Erythroblast (primary cell): Measurements from ENCODE around the gene TMEM17.

Experiments used
- DNase-seq, 2 experiments: peaks; one replicate each; lab custom pipeline; 2025; lab: John Stamatoyannopoulos, UW
- GATA1 ChIP-seq: IDR thresholded peaks from 2 replicates; pipeline ENCODE4 v1.6.1; 2011; ENCODE audit warnings: low read depth, mild to moderate bottlenecking, control low read depth, low read length, moderate library complexity
- POLR2A ChIP-seq: IDR thresholded peaks from 2 replicates; pipeline ENCODE4 v1.6.1; 2011; ENCODE audit warnings: mild to moderate bottlenecking, low read length

The TMEM17 gene

DNA sequence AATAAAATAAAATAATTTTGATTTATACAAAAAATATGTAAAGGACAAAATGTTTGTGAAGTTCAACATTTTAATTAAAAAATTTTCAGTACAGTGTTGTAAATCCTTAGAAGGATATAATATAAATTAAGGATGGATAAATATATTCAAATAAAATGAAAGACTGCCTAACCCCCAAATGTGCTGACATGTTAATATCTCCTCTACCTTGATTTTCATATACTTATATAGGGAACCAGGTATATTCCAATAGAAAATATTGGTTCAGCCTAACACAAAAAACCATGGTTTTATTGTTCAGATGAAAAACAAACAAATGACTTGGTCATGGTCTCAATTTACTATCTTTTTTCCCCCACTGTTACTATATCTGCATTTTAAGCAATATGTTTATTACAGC, 7.3 kb downstream of the TMEM17 start:
- no peak for TF ChIP-seq GATA1
- TF ChIP-seq POLR2A, result no peak
- no peak for DNase-seq

DNA sequence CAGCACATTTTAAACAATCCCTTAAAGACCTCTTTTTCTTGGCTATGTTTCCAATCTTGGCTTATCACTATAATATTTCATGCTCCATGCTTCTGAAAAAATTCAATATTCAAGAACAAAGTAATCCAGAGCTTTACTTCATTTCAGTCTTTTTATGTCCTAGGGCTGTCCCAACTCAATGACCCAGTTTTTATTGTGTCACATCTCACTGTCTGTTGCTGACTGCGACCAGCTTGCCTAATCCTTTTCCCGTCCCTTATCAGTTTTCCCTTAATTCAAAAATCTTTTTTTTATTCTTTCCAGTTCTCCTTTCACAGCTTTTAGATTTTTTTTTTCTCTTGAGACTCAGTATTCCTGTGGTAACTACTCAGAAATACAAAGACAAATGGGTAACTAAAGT, 10.2 kb downstream of the TMEM17 start:
- no peak for TF ChIP-seq GATA1
- TF ChIP-seq POLR2A, result no peak
- no peak for DNase-seq

- TF ChIP-seq POLR2A (no peak), GATA1 (no peak)
Measured at GRCh38 chr2:62492048-62492447, 13.9 kb downstream of the TMEM17 start.

GRCh38 chr2:62489702-62490101, 16.3 kb downstream of the TMEM17 start:
- TF ChIP-seq POLR2A (no peak), GATA1 (no peak)
- no peak for DNase-seq

More at GRCh38 chr2:62492048-62492447, 13.9 kb downstream of the TMEM17 start:
- DNase-seq, result no peak

DNA sequence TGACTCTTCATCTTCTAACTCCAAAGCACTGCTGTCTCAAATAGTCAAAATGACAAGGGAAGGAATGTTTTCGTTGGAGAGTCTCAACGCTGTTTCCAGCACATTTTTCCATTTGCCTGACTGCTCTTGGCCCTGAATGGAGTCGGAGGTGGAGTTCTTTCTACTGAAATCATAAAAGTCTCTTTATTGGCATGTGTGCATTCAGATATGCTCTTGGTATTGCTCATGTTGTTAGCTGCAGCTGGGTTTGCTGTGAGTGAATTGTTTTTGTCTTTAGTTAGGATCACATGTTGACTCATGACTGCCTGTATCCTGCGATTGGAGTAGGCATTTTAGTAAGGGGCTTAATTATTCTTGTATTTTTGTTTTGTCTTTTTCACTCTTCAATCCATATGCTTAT, 16.8 kb downstream of the TMEM17 start:
- TF ChIP-seq GATA1, result no peak
- no peak for TF ChIP-seq POLR2A
- no peak for DNase-seq

- TF ChIP-seq POLR2A (no peak), GATA1 (no peak)
- DNase-seq, result no peak
Measured at GRCh38 chr2:62486439-62486765, 19.6 kb downstream of the TMEM17 start.

GRCh38 chr2:62485761-62486438, 20.1 kb downstream of the TMEM17 start:
- no peak for TF ChIP-seq GATA1
- no peak for TF ChIP-seq POLR2A
- DNase-seq, result no peak

GRCh38 chr2:62482558-62483352, 23.2 kb downstream of the TMEM17 start:
- no peak for DNase-seq
- no peak for TF ChIP-seq GATA1
- TF ChIP-seq POLR2A, result no peak

GRCh38 chr2:62479917-62480316, 26.1 kb downstream of the TMEM17 start:
- no peak for DNase-seq
- TF ChIP-seq POLR2A (no peak), GATA1 (no peak)

DNA sequence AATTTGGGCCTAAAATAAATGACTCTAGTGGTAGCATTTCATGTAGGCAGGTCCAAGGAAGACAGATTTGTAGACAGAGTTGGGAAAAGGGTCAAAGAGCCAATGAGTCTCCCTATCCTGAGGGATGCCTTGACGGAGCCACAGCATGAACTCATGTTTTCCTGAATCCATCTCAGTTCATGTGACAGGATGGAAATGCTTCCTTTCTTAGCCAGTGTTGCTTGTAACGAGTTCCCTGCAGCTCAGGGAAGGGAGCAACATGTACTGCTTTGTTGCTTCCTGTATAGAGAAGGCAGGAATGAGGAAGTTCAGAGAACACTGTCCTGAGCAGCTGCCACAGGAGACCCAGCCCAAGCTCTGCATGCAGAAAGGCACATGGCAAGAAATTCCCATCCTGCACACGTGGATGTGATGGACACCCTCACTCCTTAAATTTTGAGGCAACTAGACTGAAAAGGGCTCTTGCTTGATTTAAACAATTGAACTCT, 27.9 kb downstream of the TMEM17 start:
- no peak for TF ChIP-seq POLR2A
- TF ChIP-seq GATA1, result no peak
- no peak for DNase-seq

DNA sequence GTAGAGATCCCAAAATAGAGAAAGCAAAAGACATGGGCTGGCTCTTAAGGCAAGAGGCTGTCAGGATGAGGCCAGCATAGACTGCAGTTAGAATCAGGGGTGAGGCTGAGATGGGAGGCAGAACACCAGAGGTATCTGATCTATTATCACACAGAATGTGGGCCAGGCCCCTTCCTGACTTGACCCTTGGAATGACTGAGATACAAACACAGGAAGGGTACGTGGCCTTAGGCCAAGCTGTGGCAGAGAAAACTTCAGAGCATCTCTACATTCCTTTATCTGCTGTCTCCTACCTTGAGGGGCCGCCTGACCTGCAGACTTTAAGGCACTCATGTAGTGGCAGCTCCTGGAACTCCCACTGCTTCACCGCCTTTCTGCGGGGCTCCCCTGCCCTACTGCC, 28.4 kb downstream of the TMEM17 start:
- TF ChIP-seq POLR2A (no peak), GATA1 (no peak)
- DNase-seq, result no peak

- DNase-seq, result no peak
- TF ChIP-seq GATA1 (no peak), POLR2A (no peak)
Measured at GRCh38 chr2:62475172-62476011, 30.6 kb downstream of the TMEM17 start.

- DNase-seq, result no peak
- TF ChIP-seq POLR2A, result no peak
- TF ChIP-seq GATA1, result no peak
Measured at GRCh38 chr2:62474176-62474575, 31.8 kb downstream of the TMEM17 start.
